GM21825 (cell line): ENCODE results near the gene SRRM5.
"Not testable (repeated sequence)": the region's sequence is repeated elsewhere in the genome, so short reads cannot be mapped to it uniquely, and the experiment has no call there.

ENCODE experiments used
- ATAC-seq: cut with Tn5 transposase; IDR thresholded peaks from one replicate; pipeline ENCODE4 v1.9.1; 2021; ENCODE audit warnings: mild to moderate bottlenecking, moderate library complexity; ENCODE audit not compliant: unreplicated experiment

SRRM5 gene, protein sequence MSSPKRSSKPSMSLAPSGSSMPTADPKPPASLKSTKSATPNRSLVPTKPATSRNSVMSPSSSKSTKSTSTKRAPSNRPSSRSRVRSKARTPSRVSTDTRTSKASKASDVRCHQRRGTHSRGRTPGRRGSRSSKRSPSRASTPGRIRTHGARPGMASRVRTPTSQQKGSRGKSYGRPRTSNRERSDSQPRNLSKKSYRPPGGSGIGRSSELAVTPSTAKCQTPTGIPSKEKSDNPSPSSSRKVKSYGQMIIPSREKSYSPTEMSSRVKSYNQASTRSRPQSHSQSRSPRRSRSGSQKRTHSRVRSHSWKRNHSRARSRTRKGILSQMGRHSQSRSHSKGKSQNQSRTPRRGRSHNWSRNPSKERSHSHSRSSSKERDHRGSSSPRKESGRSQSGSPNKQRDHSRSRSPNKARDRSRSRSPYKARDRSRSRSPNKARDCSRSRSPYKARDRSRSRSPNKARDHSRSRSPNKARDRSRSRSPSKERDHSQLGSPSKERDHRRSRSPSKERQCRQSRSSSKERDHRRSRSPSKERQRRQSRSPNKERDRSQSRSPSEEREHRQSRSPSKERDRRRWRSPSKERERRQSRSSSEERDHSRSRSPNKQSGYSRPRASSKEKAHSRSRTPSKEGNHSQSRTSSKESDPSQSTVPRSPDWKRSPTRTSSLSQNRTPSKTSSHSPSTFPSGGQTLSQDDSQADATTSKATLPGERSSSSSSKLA

DNA sequence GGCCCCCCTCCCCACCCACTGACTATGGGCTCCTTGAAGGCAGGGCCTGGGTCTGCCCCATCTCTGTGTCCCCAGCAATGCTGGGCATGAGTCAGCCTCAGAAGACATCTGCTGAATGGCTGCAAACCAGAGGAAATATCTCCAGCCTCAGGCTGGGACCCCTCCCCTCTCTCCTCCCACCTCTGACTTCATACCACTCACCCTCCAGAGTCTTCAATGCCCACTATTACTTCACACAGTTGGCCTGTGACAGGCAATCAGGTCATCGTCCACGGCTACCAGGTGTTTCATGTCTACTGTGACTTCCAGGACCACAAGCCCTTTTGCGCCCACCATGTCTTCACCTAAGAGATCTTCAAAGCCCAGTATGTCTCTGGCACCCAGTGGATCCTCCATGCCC is at the start of gene SRRM5:
Gene SRRM5, plus strand, starts transcription at position 301 of the 400 bp plus-strand sequence. Its CDS starts 34 bp downstream, at position 335.
- no peak for ATAC-seq

DNA sequence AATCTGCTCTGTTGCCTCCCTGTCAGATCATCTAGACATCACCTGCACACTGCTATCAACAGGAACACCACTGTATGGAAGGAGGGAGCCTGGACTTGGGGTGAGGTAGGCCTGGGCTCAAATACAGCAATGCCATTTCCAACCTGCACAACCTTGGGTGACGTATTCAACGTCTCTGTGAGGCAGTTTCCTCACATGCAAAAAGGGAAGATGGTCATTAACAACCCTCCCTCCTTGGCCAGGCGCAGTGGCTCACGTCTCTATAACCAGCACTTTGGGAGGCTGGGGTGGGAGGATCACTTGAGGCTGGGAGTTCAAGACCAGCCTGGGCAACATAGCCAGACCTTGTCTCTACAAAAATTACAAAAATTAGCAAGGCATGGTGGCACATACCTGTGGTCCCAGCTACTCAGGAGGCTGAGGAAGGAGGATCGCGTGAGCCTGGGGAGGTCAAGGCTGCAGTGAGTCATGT is 49.6 kb upstream of the SRRM5 start:
- no peak for ATAC-seq

DNA sequence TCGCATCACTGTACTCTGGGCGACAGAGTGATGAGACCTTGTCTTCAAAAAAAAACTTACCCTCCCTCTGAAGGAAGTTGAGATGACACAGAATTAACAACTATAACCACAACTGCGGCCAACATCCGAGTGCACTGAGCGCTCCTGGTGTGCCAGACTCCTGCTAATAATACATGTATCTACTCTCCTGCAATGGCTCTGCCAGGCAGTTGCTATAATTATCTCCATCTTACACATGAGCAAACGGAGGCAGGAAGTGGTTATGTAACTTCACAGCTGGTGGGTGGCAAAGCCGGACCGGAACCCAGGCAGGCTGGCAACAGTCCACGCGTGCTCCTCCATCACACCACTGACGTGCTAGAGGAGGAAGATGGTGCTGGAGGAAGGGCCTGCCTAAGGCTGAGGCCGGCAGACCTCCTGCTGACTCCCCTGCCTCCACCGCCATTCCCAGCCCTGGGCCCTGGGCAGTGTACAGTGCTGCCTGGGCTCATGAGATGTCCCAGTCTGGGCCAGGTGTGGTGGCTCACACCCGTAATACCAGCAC is 49.1 kb upstream of the SRRM5 start:
- peak; percentile 62 for ATAC-seq

DNA sequence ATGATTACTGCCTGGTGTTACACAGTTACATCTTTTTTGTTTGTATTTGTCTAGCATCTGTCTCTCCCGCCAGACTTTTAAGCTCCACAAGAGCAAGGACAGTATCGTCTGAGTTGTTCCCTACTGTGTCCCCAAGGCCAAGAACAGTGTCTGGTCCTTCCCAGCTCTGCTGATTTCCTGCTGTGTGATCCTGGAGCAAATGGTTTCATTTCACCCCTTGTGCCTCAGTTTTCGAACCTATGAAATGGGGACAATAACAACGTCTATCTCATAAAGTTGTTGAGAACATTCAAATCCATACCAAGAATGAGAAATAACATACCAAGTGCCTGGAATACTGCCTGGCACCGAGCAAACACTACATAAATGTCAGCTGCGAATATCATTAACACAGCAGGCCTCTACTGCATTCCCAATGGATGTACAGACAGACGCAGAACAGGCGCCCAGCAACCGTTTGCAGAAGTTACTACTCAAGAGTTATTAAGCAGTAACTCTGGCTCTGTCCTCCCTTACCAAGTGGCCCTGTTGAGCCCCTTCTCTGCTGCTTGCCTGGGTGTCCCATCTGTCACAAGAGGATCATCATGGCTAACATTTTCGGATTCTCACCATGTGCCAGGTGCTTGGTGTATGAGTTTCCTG is 48.0 kb upstream of the SRRM5 start:
- no peak for ATAC-seq

DNA sequence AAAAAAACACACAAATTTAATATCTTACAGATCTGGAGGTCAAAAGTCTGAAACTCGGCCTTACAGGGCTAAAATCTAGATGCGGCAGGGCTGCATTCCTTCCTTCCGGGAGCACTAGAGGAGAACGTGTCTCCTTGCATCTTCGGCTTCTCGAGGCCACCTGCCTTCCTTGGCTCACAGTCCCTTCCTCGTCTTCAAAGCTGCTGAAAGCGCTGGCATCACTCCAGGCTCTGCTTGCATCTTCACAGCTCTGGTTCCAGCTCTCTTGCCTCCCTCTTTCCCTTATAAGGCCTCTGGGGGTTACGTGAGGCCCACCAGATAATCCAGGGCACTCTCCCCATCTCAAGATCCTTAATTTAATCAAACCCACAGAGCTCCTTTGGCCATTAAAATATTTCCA is 47.1 kb upstream of the SRRM5 start:
- no peak for ATAC-seq

DNA sequence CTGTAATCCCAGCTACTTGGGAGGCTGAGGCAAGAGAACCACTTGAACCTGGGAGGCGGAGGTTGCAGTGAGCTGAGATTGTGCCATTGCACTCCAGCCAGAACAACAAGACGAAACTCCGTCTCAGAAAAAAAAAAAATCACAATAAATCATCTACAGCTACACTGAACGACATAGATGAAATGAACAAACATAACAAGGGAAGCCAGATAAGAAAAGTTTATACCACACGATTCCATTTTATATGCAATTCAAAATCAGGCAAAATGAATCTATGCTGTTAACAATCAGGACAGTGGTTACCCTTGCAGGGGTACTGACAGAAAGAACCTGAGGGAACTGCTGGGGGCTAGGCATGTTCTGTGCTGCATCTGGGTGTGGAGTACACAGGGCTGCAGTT is 42.2 kb upstream of the SRRM5 start:
- ATAC-seq: no peak

DNA sequence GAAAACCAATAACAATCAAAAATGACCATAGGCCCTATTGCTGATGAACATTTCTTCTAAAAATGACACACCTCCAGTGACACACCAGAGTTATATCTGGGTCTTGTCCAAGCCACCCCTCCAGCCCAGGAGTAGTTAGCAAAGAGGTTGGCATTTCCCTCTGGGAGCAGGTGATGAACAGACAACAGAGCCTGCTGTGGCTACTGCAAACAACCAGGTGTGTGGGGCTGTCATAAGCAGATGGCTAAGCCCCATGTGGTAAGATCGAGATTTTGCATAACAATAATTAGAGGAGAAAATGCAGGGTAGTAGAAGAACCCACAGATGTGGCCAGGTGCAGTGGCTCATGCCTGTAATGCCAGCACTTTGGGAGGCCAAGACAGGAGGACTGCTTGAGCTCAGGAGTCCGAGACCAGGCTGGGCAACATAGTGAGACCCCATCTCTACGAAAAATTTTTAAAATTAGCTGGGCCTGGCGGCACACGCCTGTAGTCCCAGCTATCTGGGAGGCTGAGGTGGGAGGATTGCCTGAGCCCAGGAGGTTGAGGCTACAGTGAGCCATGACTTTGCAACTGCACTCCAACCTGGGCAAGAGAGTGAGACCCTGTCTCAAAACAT is 41.6 kb upstream of the SRRM5 start:
- ATAC-seq: no peak

DNA sequence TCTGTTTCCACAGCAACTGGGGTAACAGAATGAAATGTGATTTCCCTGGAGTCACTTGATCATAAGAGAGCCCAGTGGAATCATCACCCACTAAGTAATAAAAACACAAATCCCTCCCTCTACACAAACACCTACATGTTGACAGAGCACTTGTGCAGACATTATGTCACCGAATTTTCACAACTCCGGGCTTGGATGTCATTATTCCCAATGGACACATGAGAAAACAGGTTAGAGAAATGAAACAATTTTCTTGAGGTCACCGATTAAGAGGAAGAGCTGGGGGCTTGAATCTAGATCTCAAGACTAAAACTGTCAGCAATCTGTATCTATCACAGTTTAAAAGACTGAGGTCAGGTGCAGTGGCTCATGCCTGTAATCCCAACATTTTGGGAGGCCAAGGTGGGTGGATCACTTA is 39.7 kb upstream of the SRRM5 start:
- ATAC-seq: no peak

DNA sequence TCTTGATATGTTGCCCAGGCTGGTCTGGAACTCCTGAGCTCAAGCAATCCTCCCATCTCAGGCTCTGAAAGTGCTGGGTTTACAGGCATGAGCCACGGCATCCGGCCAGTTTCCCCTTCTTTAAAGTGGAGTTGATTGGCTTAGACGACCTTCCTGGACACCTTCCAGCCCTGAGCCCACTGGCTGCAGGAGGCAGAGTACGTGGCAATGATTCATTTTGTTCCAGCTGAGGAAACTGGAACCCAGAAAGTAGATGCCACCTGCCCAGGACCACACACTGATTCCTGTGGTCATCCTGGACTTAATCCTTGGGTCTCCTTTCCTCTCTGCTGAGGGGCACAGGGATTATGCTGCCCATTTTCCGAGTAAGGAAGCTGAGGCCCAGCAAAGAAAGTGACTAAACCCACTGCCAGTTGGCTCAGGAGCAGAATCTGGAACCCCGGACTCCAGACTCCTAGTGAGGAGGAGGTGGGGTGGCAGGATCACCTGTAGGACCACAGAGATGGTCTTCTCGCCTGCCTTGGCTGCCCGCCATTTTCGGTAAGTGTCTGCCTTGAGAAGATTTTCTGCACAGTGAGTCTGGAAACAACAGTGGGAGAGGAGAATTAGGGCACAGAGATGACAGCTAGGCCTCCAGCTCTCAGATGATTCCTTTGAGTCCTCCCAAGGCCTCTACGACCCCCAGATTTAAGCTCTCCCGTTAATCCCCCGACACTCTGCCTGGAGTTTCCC is 37.3 kb upstream of the SRRM5 start:
- no peak for ATAC-seq

DNA sequence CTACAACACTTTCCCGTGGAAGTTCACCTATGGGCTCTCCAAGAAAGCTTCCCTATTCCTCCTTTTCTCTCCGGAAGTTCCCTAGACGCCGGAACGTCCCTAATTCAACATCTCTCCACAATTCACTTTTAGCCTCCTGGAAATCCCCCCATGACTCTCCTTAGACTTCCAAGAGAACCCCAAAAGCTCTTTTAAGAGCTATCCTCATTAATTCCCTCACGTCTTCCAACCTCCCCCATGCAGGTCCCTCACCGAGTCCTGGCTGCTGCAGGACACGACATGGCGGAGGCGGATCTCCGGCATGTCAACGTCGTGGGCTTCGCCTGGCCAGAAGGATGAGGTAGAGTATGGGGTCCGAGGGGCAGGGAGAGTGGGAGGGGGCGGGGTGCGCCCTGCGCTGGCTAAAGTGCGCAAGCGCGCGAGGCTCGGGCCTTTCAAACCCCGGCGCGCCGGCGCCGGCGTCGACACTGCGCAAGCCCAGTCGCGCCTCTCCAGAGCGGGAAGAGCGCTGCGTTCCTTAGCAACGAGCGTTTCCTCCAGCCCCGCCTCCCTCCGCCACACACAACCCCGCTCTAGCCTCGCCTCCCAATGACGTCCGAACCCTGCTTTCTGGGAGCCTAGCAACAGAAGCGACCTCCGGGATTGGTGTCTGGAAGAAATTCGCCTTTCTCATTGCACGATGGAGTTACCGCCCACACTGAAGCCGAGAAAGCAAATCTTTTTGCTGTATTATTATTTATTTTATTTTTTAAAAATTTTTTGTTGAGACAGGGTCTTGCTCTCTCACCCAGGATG is 36.5 kb upstream of the SRRM5 start, which contains the start of the genes PINLYP and XRCC1:
Gene PINLYP, plus strand, starts transcription at position 646 of the 795 bp plus-strand sequence. CDS start 1,391 bp downstream, outside the sequence.
Gene XRCC1, minus strand, starts transcription at position 372 of the 795 bp plus-strand sequence. Its CDS starts 69 bp downstream, at position 303.
- peak; percentile 92 for ATAC-seq

DNA sequence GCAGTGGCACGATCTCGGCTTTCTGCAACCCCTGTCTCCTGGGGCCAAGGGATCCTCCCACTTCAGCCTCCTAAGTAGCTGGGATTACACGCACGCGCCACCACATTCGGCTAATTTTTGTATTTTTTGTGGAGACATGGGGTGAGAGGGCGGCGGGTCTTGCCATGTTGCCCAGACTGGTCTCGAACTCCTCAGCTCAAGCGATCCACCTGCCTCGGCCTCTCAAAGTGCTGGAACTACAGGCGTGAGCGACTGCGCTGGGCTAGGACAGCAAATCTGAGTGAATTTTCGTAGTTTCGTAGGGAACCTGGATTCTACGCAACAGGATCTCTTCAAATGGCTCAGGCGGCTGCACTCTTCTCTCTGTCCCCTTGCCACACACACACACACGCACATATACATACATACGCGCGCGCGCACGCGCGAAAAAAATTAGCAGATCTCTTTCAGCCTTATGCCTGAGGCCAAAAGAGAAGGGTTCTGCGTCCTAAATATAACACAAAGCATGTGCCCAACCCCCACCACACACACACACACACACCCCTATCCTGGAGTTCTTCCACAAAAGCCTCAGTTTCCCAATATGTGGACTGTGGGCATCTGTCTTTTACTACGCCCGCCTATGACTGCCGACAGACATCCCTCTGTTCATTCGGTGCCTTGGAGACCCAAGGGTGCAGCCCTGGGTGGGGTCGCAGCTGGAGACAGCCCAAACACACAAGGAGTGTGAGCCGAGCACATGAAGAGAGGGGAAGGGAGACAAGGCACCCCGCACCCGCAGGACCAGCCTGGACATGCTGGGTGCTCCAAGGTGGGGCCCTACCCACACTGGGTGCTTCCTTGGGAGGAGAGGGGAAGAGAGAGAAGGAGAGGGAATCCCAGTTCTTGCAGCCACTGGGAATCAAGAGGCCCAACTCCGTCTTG is 35.7 kb upstream of the SRRM5 start:
- no peak for ATAC-seq

DNA sequence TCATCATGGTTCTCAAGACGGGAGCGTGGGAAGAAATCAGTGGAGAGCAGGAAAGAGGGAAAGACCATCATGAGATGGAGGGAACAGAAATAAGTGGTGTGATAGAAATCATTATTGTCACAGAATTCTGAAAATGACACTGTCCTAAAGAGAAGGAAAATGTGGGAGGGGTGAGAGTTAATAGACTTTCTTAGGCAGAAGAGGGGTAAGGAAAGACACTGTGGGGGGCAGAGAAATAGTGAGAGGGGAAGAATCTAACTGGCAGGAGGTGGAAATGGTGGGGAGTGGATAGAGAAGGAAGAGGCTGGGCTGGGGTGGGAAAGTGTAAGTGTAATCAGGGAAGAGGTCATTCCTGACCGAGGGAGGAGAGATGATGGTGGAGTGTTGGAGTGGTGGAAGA is 33.1 kb upstream of the SRRM5 start:
- no peak for ATAC-seq

DNA sequence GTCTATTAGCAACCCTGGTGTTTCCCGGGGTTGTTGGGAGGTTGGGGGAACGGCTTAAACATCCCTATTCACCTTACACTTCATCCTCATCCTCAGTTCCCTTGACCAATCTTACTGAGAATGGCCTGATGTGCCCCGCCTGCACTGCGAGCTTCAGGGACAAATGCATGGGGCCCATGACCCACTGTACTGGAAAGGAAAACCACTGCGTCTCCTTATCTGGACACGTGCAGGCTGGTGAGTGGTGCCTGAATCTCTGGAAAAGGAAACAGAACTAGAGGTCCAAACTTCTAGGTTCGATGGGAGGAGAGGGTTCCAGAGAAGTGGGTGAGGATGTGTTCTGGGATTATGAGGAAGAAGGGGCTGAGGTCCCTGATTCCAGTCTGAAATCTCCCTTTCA is 30.4 kb upstream of the SRRM5 start:
- no peak for ATAC-seq

DNA sequence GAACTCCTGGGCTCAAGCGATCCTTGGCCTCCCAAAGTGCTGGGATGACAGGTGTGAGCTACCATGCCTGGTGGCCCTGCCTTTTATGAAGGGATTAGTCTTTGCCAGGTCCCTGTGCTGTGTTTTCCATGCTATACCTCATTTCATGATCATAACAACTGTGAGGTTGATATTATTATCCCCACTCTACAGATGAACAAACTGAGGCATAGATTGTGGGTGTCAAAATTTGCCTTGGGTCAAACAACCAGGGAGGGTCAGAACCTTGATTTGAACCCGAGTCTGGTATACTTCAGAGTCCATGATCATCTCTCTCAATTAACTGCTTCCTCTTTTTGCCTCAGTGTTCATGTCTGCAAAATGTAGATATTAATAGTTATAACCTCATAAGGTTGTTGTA is 29.4 kb upstream of the SRRM5 start:
- no peak for ATAC-seq

DNA sequence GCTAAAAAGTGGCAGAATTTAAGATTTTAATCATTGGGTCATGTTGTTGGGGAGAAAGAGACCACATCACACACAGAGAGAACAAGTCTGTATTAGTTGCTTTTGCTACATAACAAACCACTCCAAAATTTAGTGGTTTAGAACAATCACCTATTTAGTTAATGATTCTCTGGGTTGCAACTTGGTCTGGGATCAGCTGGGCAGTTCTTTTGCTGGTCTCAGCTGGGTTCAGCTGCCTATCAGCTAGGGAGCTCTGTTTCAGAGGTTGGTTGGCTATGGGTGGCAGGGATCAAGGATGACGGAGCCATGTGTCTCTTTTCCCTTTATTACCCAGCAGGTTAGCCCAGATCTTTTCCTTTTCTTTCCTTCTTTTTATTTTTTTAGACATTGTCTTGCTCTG is 27.4 kb upstream of the SRRM5 start:
- ATAC-seq: no peak

DNA sequence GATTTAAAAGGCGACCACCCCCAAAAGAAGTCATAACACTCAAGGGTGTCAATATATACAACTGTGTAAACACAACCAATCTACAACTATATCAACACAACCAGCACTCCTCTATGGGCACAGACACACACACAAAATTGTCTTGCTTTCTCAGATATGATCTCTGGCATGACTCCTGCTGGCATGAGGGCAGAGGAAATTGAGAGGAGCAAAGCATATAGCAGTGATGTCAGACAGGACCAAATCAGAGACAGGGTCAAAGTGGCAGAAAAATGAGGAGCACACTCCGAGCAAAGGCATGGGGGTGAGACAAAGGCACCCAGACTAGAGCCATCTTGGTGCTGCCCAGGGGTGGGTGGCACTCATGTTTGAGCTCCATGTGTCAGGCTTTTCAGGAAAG is 25.5 kb upstream of the SRRM5 start:
- no peak for ATAC-seq

DNA sequence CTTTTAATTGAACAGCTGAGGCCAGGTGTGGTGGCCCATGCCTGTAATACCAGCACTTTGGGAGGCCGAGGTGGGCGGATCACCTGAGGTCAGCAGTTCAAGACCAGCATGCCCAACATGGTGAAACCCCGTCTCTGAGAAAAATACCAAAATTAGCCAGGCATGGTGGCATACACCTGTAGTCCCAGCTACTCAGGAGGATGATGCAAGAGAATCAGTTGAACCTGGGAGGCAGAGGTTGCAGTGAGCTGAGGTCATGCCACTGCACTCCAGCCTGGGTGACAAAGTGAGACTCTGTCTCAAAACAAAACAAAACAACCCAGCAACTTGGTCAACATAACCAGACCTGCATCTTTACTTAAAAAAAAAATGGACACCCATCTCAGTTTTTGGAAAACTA is 24.9 kb upstream of the SRRM5 start:
- not testable (repeated sequence) for ATAC-seq

DNA sequence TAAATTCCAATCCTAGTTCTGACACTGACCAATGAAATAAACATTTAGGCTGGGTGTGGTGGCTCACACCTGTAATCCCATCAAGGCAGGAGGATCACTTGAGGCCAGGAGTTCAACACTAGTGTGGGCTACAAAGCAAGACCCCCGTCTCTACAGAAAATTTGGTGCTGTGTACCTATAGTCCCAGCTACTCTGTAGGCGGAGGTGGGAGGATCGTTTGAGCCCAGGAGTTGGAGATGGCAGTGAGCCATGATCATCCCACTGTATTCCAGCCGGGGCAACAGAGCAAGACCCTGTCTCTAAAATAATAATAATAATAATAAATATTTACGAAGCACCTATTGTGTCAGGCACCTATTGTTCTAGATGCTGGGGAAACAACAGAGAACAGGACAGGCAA is 22.6 kb upstream of the SRRM5 start:
- no peak for ATAC-seq
